Naive thymus-derived CD4-positive, alpha-beta T cell (primary cell): Measurements from ENCODE around the gene TBXAS1. TPM values are rescaled to one million over a fixed set of nuclear protein-coding genes. Genes with fewer than 3 reads are reported as not detected.
A peak's percentile ranks its signal among the peaks of the same experiment; 100 is the strongest.

Experiments used
- ATAC-seq: fragments of 150-1000 bp; cut with Tn5 transposase; 2 replicates; pipeline ENCODE4 v1.10.0; 2021; ENCODE audit warnings: mild to moderate bottlenecking, moderate library complexity
- CTCF ChIA-PET: fragments of 350-600 bp; sonication (Branson Sonifier 250); formaldehyde crosslinking; loops from one replicate; lab custom pipeline; 2021; ENCODE audit warnings: antibody characterized with exemption; lab: Charles Lee
- POLR2A ChIA-PET: fragments of 350-600 bp; sonication (Branson Sonifier 250); formaldehyde crosslinking; loops from one replicate; lab custom pipeline; 2021; ENCODE audit warnings: antibody characterized with exemption, inconsistent platforms; lab: Charles Lee
- DNase-seq, 9 donors: peaks; one replicate each; pipeline versions ENCODE4 v3.0.0 to v3.0.0-alpha.2; 2020 to 2022; ENCODE audit warnings: mixed read lengths in 1 of 9
- H3K27ac ChIP-seq: one replicate; pipeline ENCODE4 v1.7.0; 2013; ENCODE audit warnings: mild to moderate bottlenecking, low read depth, low read length, moderate library complexity
- H3K27me3 ChIP-seq, 2 donors: one replicate each; pipeline ENCODE4 v1.7.0; 2013; ENCODE audit warnings: low read length in 2 of 2, mild to moderate bottlenecking in 2 of 2, moderate library complexity in 2 of 2; ENCODE audit not compliant: control insufficient read depth in 2 of 2, insufficient read depth in 2 of 2
- H3K36me3 ChIP-seq, 3 experiments: 1 replicate in 2 of 3; 2 replicates in 1 of 3; pipeline ENCODE4 v1.7.0; 2013; ENCODE audit warnings: low read length in 3 of 3, mild to moderate bottlenecking in 3 of 3, moderate library complexity in 1 of 3; ENCODE audit not compliant: insufficient read depth in 3 of 3, control insufficient read depth in 2 of 3
- H3K4me1 ChIP-seq, 2 donors: one replicate each; pipeline ENCODE4 v1.7.0; 2013; ENCODE audit warnings: low read length in 2 of 2, mild to moderate bottlenecking in 2 of 2, moderate library complexity in 1 of 2; ENCODE audit not compliant: control insufficient read depth in 2 of 2, insufficient read depth in 2 of 2
- H3K4me3 ChIP-seq: 2 replicates; pipeline ENCODE4 v1.7.0; 2013; ENCODE audit warnings: mild to moderate bottlenecking, low read length
- H3K9me3 ChIP-seq, 3 experiments: 1 replicate in 2 of 3; 2 replicates in 1 of 3; pipeline ENCODE4 v1.7.0; 2013; ENCODE audit warnings: low read length in 3 of 3; ENCODE audit not compliant: control insufficient read depth in 2 of 3
- H3K27ac Mint-ChIP-seq, 9 donors: one replicate each; pipeline ENCODE4 v1.8.0; 2020 to 2022; ENCODE audit warnings: mixed read lengths in 9 of 9, mild to moderate bottlenecking in 8 of 9, moderate library complexity in 5 of 9, inconsistent platforms in 2 of 9
- H3K27me3 Mint-ChIP-seq, 5 donors: one replicate each; pipeline ENCODE4 v1.8.0; 2021 to 2022; ENCODE audit warnings: mixed read lengths in 5 of 5, mild to moderate bottlenecking in 1 of 5
- H3K36me3 Mint-ChIP-seq, 5 donors: one replicate each; pipeline ENCODE4 v1.8.0; 2020 to 2022; ENCODE audit warnings: mixed read lengths in 5 of 5, mild to moderate bottlenecking in 3 of 5, inconsistent platforms in 1 of 5
- H3K4me1 Mint-ChIP-seq, 7 donors: one replicate each; pipeline ENCODE4 v1.8.0; 2020 to 2022; ENCODE audit warnings: mixed read lengths in 7 of 7, mild to moderate bottlenecking in 3 of 7, inconsistent platforms in 1 of 7
- H3K4me3 Mint-ChIP-seq, 10 donors: one replicate each; pipeline ENCODE4 v1.8.0; 2020 to 2022; ENCODE audit warnings: mild to moderate bottlenecking in 10 of 10, mixed read lengths in 10 of 10, moderate library complexity in 6 of 10, inconsistent platforms in 2 of 10
- H3K9me3 Mint-ChIP-seq, 11 donors: one replicate each; pipeline ENCODE4 v1.8.0; 2020 to 2022; ENCODE audit warnings: mixed read lengths in 11 of 11, mild to moderate bottlenecking in 4 of 11, inconsistent platforms in 1 of 11, moderate library complexity in 1 of 11
- intact Hi-C, 2 donors: fragments of 100-400 bp; cut with micrococcal nuclease; formaldehyde crosslinking; loops; one replicate each; pipeline ENCODE4 v1.15.1; 2023
- polyA plus RNA-seq, 2 donors: library from polyadenylated mRNA; unstranded; fragments of 300-500 nt; fragmentation: Illumina TruSeq; gene quantifications; one replicate each; pipeline ENCODE4 v1.2.3, GENCODE V29; 2021
- total RNA-seq, 6 experiments: library from RNA in 5 of 6; stranded (reverse) in 5 of 6; gene quantifications; 1 replicate in 5 of 6; 2 replicates in 1 of 6; pipeline ENCODE4 v1.2.3 and lab custom pipeline; 2021 to 2026

TBXAS1 gene
- total and polyA plus RNA-seq, 7 experiments from 2014 or later = 1.9 to 70.9 (median 3.2) TPM

GRCh38 chr7:139976055-139976837 lies 147.2 kb downstream of the TBXAS1 start:
- DNase-seq = no peak
- H3K36me3 Mint-ChIP-seq = no peaks in the 10 kb centered on the region
- Histone ChIP-seq H3K9me3 (no peaks in the 10 kb centered on the region), H3K4me3 (no peak overlapping the region), H3K27me3 (no peaks in the 10 kb centered on the region), H3K36me3 (no peaks in the 10 kb centered on the region), H3K4me1 (peaks cover 8 to 9% of the 10 kb centered on the region in 2 donors), H3K27ac (no peak overlapping the region)
- intact Hi-C loops = no loop called here
- H3K4me3 Mint-ChIP-seq = no peak overlapping the region
- peaks cover 0 to 23% (median 0%) of the 10 kb centered on the region in 5 donors for H3K27me3 Mint-ChIP-seq
- H3K9me3 Mint-ChIP-seq = peaks cover 0 to 3% (median 0%) of the 10 kb centered on the region in 11 donors
- CTCF ChIA-PET = no interaction called here
- peaks cover 8 to 18% (median 14%) of the 10 kb centered on the region in 7 donors for H3K4me1 Mint-ChIP-seq
- H3K27ac Mint-ChIP-seq = no peak overlapping the region
- POLR2A ChIA-PET = interaction anchor here (0.5 kb wide), 1 partner anchor 92 kb away, joined by 3 read pairs; no protein-coding TSS in a partner anchor
- ATAC-seq = no peak

GRCh38 chr7:139976838-139977656 lies 148.0 kb downstream of the TBXAS1 start:
- Mint-ChIP-seq H3K4me1 (peaks cover 8 to 23% (median 18%) of the 10 kb centered on the region in 7 donors), H3K9me3 (peaks cover 0 to 3% (median 0%) of the 10 kb centered on the region in 11 donors), H3K27me3 (peaks cover 0 to 20% (median 0%) of the 10 kb centered on the region in 5 donors), H3K36me3 (no peaks in the 10 kb centered on the region), H3K27ac (no peak overlapping the region), H3K4me3 (no peak overlapping the region)
- H3K4me1 ChIP-seq = peaks cover 9 to 10% of the 10 kb centered on the region in 2 donors
- POLR2A ChIA-PET = no interaction called here
- DNase-seq (no peak), ATAC-seq (no peak)
- no peak overlapping the region for H3K27ac ChIP-seq
- no peak overlapping the region for H3K4me3 ChIP-seq
- H3K9me3 ChIP-seq = no peaks in the 10 kb centered on the region
- no peaks in the 10 kb centered on the region for H3K36me3 ChIP-seq
- CTCF ChIA-PET = no interaction called here
- intact Hi-C loops = no loop called here
- no peaks in the 10 kb centered on the region for H3K27me3 ChIP-seq

- Mint-ChIP-seq H3K36me3 (no peaks in the 10 kb centered on the region), H3K4me3 (peak overlapping the region in 9 of 10 donors; percentile 0 to 79 (median 55)), H3K27ac (peak overlapping the region in 5 of 9 donors; percentile 46 to 89 (median 73)), H3K27me3 (peaks cover 0 to 22% (median 0%) of the 10 kb centered on the region in 5 donors), H3K9me3 (peaks cover 0 to 3% (median 0%) of the 10 kb centered on the region in 11 donors), H3K4me1 (peaks cover 8 to 23% (median 18%) of the 10 kb centered on the region in 7 donors)
- DNase-seq (no peak), ATAC-seq (no peak)
- ChIA-PET CTCF (no interaction called here), POLR2A (no interaction called here)
- intact Hi-C loops = loop anchor here in 1 of 2 donors (2.0 to 5.0 kb wide), 3 partner anchors 64 to 334 kb away; partner anchors contain the start of gene HIPK2
- Histone ChIP-seq H3K36me3 (no peaks in the 10 kb centered on the region), H3K27me3 (no peaks in the 10 kb centered on the region), H3K9me3 (no peaks in the 10 kb centered on the region), H3K4me3 (peak overlapping the region; percentile 13), H3K4me1 (peaks cover 9 to 10% of the 10 kb centered on the region in 2 donors), H3K27ac (no peak overlapping the region)
Measured at GRCh38 chr7:139981511-139981895, 152.4 kb downstream of the TBXAS1 start.

GRCh38 chr7:139982927-139983920 lies 154.2 kb downstream of the TBXAS1 start:
- no peaks in the 10 kb centered on the region for H3K9me3 ChIP-seq
- CTCF ChIA-PET = no interaction called here
- H3K36me3 Mint-ChIP-seq = no peaks in the 10 kb centered on the region
- ATAC-seq (no peak), DNase-seq (no peak)
- peaks cover 9 to 10% of the 10 kb centered on the region in 2 donors for H3K4me1 ChIP-seq
- no peaks in the 10 kb centered on the region for H3K36me3 ChIP-seq
- H3K27ac ChIP-seq = no peak overlapping the region
- H3K27me3 ChIP-seq = no peaks in the 10 kb centered on the region
- no peak overlapping the region for H3K4me3 ChIP-seq
- H3K9me3 Mint-ChIP-seq = peaks cover 0 to 2% (median 0%) of the 10 kb centered on the region in 11 donors
- H3K4me1 Mint-ChIP-seq = peaks cover 8 to 19% (median 17%) of the 10 kb centered on the region in 7 donors
- H3K4me3 Mint-ChIP-seq = no peak overlapping the region
- intact Hi-C loops = loop anchor here in 1 of 2 donors (5.0 kb wide), 2 partner anchors 66 to 336 kb away; no protein-coding TSS in a partner anchor
- no peak overlapping the region for H3K27ac Mint-ChIP-seq
- H3K27me3 Mint-ChIP-seq = peaks cover 0 to 22% (median 0%) of the 10 kb centered on the region in 5 donors
- POLR2A ChIA-PET = no interaction called here

DNA sequence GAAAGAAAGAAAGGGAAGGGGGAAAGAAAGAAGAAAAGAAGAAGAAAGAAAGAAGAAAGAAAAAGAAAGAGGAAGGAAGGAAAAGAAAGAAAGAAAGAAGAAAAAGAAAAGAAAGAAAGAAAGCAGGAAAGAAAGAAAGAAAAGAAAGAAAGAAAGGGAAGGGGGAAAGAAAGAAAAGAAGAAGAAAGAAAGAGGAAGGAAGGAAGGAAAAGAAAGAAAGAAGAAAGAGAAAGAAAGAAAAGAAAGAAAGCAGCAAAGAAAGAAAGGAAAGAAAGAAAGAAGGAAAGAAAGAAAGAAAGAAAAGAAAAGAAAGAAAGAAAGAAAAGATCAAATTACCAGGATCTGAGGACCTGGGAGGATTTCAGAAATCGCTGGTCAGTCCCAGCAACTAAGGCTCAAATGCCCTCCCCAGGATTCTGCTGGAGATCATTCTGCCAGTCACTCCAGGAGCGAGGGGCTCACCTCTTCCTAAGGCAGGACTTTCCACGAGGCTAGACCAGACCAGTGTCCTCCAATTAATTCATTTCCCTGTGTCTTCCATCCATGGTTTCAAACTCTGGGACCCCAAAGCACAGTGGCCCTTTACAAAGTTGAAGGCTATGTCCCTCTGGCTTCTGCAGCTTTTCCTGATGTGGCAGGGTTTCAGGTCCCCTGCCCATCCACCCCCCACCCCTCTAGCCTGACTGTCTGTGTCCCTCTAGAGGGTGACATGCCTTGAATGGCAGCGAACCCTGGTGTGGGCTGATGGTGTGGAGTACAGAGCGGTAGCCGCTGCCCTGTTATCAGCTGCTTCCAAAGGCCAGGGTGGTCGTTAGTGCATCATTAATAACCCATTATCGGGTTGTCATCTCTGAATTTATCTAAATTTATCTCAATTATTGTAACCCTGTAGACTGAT lies 155.8 kb downstream of the TBXAS1 start:
- CTCF ChIA-PET = no interaction called here
- no peak for DNase-seq
- Mint-ChIP-seq H3K9me3 (peaks cover 0 to 2% (median 0%) of the 10 kb centered on the region in 11 donors), H3K4me3 (no peak overlapping the region), H3K36me3 (no peaks in the 10 kb centered on the region), H3K27ac (peak overlapping the region in 1 of 9 donors; percentile 37), H3K4me1 (peaks cover 8 to 17% (median 15%) of the 10 kb centered on the region in 7 donors), H3K27me3 (peaks cover 0 to 22% (median 0%) of the 10 kb centered on the region in 5 donors)
- H3K27ac ChIP-seq = no peak overlapping the region
- intact Hi-C loops = loop anchor here in 1 of 2 donors (5.0 kb wide), 2 partner anchors 68 to 338 kb away; no protein-coding TSS in a partner anchor
- H3K36me3 ChIP-seq = no peaks in the 10 kb centered on the region
- no peak for ATAC-seq
- peaks cover 7 to 10% of the 10 kb centered on the region in 2 donors for H3K4me1 ChIP-seq
- no peak overlapping the region for H3K4me3 ChIP-seq
- H3K9me3 ChIP-seq = no peaks in the 10 kb centered on the region
- POLR2A ChIA-PET = no interaction called here
- H3K27me3 ChIP-seq = no peaks in the 10 kb centered on the region
